ENCODE measurements around the gene CHADL. TPM values are rescaled to one million over a fixed set of nuclear protein-coding genes. Genes with fewer than 3 reads are reported as not detected.
A peak's percentile ranks its signal among the peaks of the same experiment; 100 is the strongest.

The CHADL gene
- total and polyA plus RNA-seq, 2 of the 8 experiments (the other 6 are each of a cell fraction or from before 2014, with no cell fraction given) = 0.78 to 1.4 TPM

GRCh38 chr22:41286639-41287091, 45.9 kb upstream of the CHADL start:
- CTCF ChIA-PET (ENCODE audit: partially characterized antibody) = interaction anchor here (1.0 to 1.3 kb wide), 3 partner anchors 13 to 74 kb away, joined by 3 read pairs; no protein-coding TSS in a partner anchor
- H2AK5ac ChIP-seq (ENCODE audit: low read depth, low read length) = peak overlapping the region; percentile 4; the same call in 1 of the 2 replicates
- peaks cover 3% of the 10 kb centered on the region; the same call in 1 of the 2 replicates for H3K23me2 ChIP-seq (ENCODE audit: low read depth, low read length)
- H3K4me3 ChIP-seq (ENCODE audit: extremely low read depth in 1 of 4, insufficient read depth in 2 of 4, low read depth in 3 of 4, low read length in 4 of 4) = peak overlapping the region; percentile 16 to 57 (median 28); a peak in 7 of 8 replicates
- POLR2A ChIA-PET (ENCODE audit: partially characterized antibody) = interaction anchor here (0.6 to 4.5 kb wide), 19 partner anchors 11 to 303 kb away, joined by 3 to 24 read pairs (median 4); partner anchors contain the start of genes PMM1, TEF, TOB2 and ZC3H7B
- no peaks in the 10 kb centered on the region for H3K27me3 ChIP-seq (replicated peaks in 1 of 4; ENCODE audit: control insufficient read depth in 3 of 4, extremely low read depth in 1 of 4, insufficient read depth in 3 of 4, low read length in 3 of 4)
- peak overlapping the region; percentile 45; the same call in 1 of the 2 replicates for H2BK12ac ChIP-seq (ENCODE audit: low read depth, low read length)
- 66% methylated on average over 15 of the region's 15 CpGs; no CpG with 5 or more reads in 1 of the 2 experiments for WGBS, 2 experiments (ENCODE audit: extremely low coverage in 1 of 2, insufficient coverage in 1 of 2, insufficient read length in 1 of 2, insufficient replicate concordance in 2 of 2, low coverage in 1 of 2, low lambda C conversion rate in 2 of 2, missing lambda C conversion rate in 1 of 2)
- peak overlapping the region; percentile 6; the same call in 1 of the 2 replicates for H2AFZ ChIP-seq (ENCODE audit: low read length)
- peaks cover 7% of the 10 kb centered on the region; the same call in 1 of the 2 replicates for H3K79me1 ChIP-seq (ENCODE audit: low read depth, low read length)
- no peak for FAIRE-seq
- H3K27ac ChIP-seq (ENCODE audit: low read depth, low read length) = peak overlapping the region; percentile 62
- H2BK20ac ChIP-seq (ENCODE audit: low read length) = no peak overlapping the region
- H3K79me2 ChIP-seq (ENCODE audit: control insufficient read depth in 1 of 2, insufficient read depth in 2 of 2, low read length in 2 of 2) = peaks cover 6 to 31% of the 10 kb centered on the region in 2 experiments; a peak in 3 of 4 replicates
- no peak for DNase-seq (ENCODE audit: low read depth in 1 of 2, low spot score in 2 of 2)
- H3K9me3 ChIP-seq (ENCODE audit: insufficient read depth in 2 of 2, low read depth in 1 of 2, low read length in 1 of 2) = no peaks in the 10 kb centered on the region
- no peak overlapping the region for H4K8ac ChIP-seq (ENCODE audit: extremely low read depth, insufficient read depth, low read length)
- no peak overlapping the region for H4K91ac ChIP-seq (replicated peaks; ENCODE audit: insufficient read length, low read length)
- no peak overlapping the region for H3K56ac ChIP-seq (replicated peaks; ENCODE audit: insufficient read length, low read depth, low read length)
- peak overlapping the region; percentile 21 for H2BK120ac ChIP-seq (replicated peaks; ENCODE audit: low read depth, low read length)
- peaks cover 2 to 20% (median 10%) of the 10 kb centered on the region in 4 experiments; a peak in 6 of 7 replicates for H3K4me1 ChIP-seq (replicated peaks in 1 of 4; ENCODE audit: control insufficient read depth in 3 of 4, insufficient read depth in 4 of 4, low read length in 3 of 4)
- peak overlapping the region in 2 of 4 experiments; percentile 38 to 42; a peak in 3 of 7 replicates for H3K9ac ChIP-seq (replicated peaks in 1 of 4; ENCODE audit: extremely low read depth in 1 of 4, low read depth in 3 of 4, low read length in 3 of 4)
- no peak overlapping the region for H3K23ac ChIP-seq (ENCODE audit: insufficient read length)
- H2BK15ac ChIP-seq (ENCODE audit: low read length) = no peak overlapping the region
- H3K4ac ChIP-seq (replicated peaks; ENCODE audit: insufficient read length, low read depth, low read length) = peak overlapping the region; percentile 16
- H4K5ac ChIP-seq (ENCODE audit: insufficient read length, low read depth, low read length) = no peak overlapping the region
- H3K36me3 ChIP-seq (ENCODE audit: control insufficient read depth in 2 of 4, insufficient read depth in 4 of 4, low read length in 3 of 4) = peaks cover 4 to 26% (median 9%) of the 10 kb centered on the region in 4 experiments; a peak in 5 of 8 replicates
- H3K4me2 ChIP-seq (ENCODE audit: insufficient read depth in 1 of 2, low read depth in 2 of 2, low read length in 2 of 2) = peak overlapping the region; percentile 62 to 74
- peaks cover 3 to 5% of the 10 kb centered on the region in 2 experiments for H4K20me1 ChIP-seq (replicated peaks in 1 of 2; ENCODE audit: control insufficient read depth in 1 of 2, insufficient read depth in 2 of 2, low read length in 2 of 2)
- H3K14ac ChIP-seq (ENCODE audit: insufficient read length) = no peak overlapping the region
- peak overlapping the region; percentile 41 for H2BK5ac ChIP-seq (ENCODE audit: low read depth, low read length)
- H3K18ac ChIP-seq (ENCODE audit: extremely low read depth, low read length) = peak overlapping the region; percentile 11; the same call in 1 of the 2 replicates
- TF ChIP-seq ATF2 (IDR thresholded peaks at IDR 0.05; ENCODE audit: low read length) (no peak), MAFK (IDR thresholded peaks at IDR 0.05; ENCODE audit: low read depth, low read length) (no peak), KDM4A (IDR thresholded peaks at IDR 0.05; ENCODE audit: low read depth, low read length, severe bottlenecking) (no peak), RNF2 (IDR thresholded peaks at IDR 0.05; ENCODE audit: borderline replicate concordance, low read depth, low read length, missing control alignments, poor library complexity, severe bottlenecking) (no peak), JUND (IDR thresholded peaks at IDR 0.05; ENCODE audit: low read length) (no peak), SP2 (IDR thresholded peaks at IDR 0.05; ENCODE audit: low read length) (no peak), RFX5 (IDR thresholded peaks at IDR 0.05; ENCODE audit: borderline replicate concordance, low read depth, low read length) (no peak), SRF (IDR thresholded peaks at IDR 0.05; ENCODE audit: low read depth, low read length) (no peak), BACH1 (IDR thresholded peaks at IDR 0.05; ENCODE audit: low read length) (no peak), YY1 (IDR thresholded peaks at IDR 0.05; ENCODE audit: low read depth, low read length) (no peak), CBX8 (IDR thresholded peaks at IDR 0.05; ENCODE audit: borderline replicate concordance, low read depth, low read length) (no peak)
